ENCODE data around the gene P3H1.

The P3H1 gene

DNA sequence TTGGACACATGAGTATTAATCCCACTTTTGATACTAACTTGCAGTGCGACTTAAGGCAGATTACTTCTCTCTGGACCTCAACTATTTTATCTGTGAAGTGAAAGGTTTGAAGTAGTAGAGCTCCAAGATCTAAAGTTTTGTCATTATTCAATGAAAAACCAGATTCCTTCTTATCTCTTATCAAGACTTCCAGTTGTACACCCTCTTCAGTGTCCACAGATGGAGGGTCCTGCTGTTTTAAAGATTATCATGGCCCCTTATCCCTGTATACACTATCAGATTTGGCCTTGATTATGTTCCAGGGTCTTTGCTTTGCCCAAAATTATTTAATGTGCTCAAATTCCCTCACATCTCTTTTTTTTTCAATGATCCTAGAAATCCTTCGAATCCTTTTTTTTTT, 1.3 kb upstream of the P3H1 start:
- TF ChIP-seq, protein P1, sequence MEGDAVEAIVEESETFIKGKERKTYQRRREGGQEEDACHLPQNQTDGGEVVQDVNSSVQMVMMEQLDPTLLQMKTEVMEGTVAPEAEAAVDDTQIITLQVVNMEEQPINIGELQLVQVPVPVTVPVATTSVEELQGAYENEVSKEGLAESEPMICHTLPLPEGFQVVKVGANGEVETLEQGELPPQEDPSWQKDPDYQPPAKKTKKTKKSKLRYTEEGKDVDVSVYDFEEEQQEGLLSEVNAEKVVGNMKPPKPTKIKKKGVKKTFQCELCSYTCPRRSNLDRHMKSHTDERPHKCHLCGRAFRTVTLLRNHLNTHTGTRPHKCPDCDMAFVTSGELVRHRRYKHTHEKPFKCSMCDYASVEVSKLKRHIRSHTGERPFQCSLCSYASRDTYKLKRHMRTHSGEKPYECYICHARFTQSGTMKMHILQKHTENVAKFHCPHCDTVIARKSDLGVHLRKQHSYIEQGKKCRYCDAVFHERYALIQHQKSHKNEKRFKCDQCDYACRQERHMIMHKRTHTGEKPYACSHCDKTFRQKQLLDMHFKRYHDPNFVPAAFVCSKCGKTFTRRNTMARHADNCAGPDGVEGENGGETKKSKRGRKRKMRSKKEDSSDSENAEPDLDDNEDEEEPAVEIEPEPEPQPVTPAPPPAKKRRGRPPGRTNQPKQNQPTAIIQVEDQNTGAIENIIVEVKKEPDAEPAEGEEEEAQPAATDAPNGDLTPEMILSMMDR (conservative IDR thresholded peaks at IDR 0.05), result no peak
- TF ChIP-seq ZFX (IDR thresholded peaks at IDR 0.05), result no peak
- H3K27ac ChIP-seq, result no peak overlapping the region

DNA sequence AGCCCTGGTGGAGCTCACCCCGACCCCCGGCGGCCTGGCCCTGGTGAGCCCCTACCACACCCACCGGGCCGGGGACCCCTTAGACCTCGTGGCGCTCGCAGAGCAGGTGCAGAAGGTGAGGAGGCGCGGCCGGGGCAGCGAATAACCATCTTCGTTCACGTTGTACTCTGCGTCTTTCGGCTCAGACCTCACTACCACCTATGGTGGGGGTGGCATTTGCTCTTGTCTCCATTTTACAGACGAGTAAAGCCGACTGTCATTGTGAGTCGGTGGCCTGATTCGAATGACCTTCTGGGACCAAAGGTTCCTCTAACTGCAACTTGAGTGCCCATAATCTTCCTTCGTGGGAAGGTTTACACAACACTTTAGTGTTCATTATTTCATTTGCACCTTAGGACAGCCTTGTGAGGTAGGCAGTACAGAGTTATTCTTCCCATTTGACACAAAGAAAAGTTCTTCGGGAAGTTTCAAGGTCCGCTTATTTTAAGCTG, 727 bp upstream of the P3H1 start:
- H3K27ac ChIP-seq, result peak overlapping the region; percentile 92

DNA sequence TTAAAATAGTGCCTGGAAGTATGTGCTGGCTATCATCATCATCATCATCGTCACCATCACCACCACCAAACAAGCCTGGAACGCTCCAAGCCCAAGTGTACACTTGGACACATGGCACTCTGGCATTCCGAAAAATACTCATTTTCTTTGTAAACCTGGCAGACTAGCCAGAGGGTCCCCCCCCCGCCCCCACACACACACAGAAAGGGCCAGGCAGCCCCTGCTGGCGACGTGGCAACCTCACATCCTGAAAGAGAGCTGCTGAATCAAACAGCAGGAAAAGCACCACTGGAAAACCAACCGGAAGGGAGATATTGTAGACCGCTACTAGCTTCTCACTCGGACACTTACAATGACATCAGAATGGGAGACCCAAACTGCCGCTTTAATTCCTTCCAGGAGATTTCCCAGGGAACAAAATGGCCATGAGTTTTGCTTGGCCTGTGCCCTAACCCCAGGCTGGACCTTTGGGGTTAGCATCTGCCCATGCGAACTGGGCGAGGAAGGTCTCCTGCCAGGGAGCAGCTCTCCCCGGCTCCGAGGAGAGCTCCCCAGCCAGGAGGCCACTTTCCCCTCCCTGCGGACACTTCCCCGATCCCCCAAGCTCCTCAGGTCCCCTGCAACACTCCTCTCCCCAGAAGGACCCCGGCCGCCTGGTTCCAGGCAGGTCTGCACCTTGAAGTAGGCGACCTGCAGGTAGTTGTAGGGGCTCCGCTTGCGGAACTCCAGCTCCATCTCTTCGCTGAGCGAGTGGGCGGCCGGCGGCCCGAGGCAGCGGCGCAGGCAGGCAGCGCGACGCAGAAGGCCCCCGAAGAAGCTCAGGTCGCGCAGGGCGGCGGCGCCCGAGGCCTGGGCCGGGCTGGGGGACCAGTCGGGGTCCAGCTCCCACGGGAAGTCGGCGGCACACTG, 742 bp downstream of the P3H1 start:
- peak overlapping the region; percentile 92 for H3K27ac ChIP-seq
- TF ChIP-seq ZFX (IDR thresholded peaks at IDR 0.05), result no peak
- TF ChIP-seq, protein P1 (conservative IDR thresholded peaks at IDR 0.05), result peak; percentile 59

More for the DNA sequence above, 727 bp upstream of the P3H1 start:
- TF ChIP-seq, protein P1 (conservative IDR thresholded peaks at IDR 0.05), result no peak
- no peak; the same call in 1 of the 2 replicates for TF ChIP-seq ZFX (IDR thresholded peaks at IDR 0.05)

DNA sequence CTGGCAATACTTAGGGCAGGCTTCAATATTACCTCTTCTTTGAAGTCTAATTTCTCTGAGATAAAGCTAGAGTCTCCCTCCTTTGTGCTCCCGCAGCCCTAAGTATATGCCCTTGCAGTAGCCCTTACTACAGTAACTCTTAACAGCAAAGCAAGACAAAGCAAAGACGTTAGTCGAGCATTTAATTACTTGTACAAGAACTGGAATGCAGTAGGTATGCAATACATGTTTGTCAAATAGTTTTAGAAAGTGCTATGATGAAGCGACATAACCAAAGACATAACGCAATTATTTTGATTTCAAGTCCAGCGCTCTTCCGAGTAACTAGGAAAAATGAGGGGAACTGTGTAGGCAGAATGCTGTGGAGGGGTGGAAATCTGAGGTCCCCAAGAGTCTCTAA, 1.6 kb downstream of the P3H1 start:
- H3K27ac ChIP-seq, result no peak overlapping the region
- TF ChIP-seq, protein P1 (conservative IDR thresholded peaks at IDR 0.05), result no peak
- TF ChIP-seq ZFX (IDR thresholded peaks at IDR 0.05), result no peak

DNA sequence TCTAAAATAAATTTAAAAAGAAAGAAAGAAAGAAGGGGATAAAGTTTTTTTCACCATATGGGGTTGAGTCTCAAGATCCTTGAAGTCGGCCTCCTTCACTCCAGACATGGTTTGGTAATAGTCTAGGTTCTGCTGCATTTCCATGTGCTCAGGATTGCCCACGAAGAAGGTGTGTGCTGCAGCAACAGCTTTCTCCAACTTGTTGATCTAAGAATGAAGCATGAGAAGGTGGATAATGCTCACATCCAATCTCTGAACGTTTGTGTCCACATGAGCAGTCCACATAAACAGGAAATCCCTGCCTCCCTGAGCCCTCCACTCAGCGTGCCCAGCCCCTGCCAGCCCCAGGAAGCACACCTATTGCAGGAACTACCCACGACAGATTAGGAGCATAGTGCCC, 4.6 kb downstream of the P3H1 start:
- no peak overlapping the region for H3K27ac ChIP-seq
- TF ChIP-seq ZFX (IDR thresholded peaks at IDR 0.05), result no peak
- TF ChIP-seq, protein P1 (conservative IDR thresholded peaks at IDR 0.05), result no peak

DNA sequence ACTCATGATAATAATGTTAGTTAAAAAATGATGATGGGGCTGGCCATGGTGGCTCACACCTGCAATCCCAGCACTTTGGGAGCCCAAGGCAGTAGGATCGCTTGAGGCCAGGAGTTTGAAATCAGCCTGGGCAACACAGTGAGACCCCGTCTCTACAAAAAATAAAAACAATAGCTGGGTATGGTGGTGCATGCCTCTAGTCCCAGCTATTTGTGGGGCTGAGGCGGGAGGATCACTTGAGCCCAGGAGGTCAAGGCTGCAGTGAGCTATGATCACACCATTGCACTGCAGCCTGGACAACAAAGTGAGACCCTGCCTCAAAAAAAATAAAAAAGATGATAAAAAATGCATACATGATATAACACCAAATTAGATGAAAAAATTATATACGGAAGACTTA, 5.3 kb downstream of the P3H1 start:
- H3K27ac ChIP-seq, result no peak overlapping the region
- no peak for TF ChIP-seq ZFX (IDR thresholded peaks at IDR 0.05)
- TF ChIP-seq, protein P1 (conservative IDR thresholded peaks at IDR 0.05), result no peak

DNA sequence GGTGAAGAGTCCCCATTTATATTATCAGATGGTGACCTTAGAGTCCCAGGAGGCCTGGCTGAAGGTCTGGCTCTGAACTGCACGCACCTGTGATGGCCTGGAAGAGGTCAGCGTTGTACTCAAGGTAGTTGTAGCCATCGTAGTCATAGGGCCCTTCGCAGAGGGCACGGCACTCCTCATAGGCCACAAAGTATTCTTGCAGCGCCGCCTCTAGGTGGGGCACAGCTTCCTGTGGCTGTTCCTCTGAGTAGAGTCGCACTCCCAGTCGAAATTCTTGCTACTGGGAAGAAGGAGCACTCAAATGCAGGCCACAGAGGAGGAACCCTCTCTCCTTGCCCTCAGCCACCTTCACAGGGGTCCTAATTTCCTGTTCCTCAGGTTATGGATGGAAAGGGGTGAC, 7.7 kb downstream of the P3H1 start:
- no peak overlapping the region for H3K27ac ChIP-seq
- TF ChIP-seq, protein P1 (conservative IDR thresholded peaks at IDR 0.05), result no peak
- TF ChIP-seq ZFX (IDR thresholded peaks at IDR 0.05), result no peak
